Neutrophil (primary cell): ENCODE results near the gene OIP5.

Source experiments
- H3K27ac ChIP-seq: fragments of 200-600 bp; sonication (generic); 2 replicates; pipeline ENCODE4 v1.5.1; 2016; ENCODE audit warnings: mild to moderate bottlenecking, moderate library complexity
- H3K27me3 ChIP-seq: fragments of 200-600 bp; sonication (generic); 2 replicates; pipeline ENCODE4 v1.6.0; 2016; ENCODE audit warnings: mild to moderate bottlenecking
- H3K36me3 ChIP-seq: fragments of 200-600 bp; sonication (generic); 2 replicates; pipeline ENCODE4 v1.5.1; 2017
- H3K4me1 ChIP-seq, 2 experiments: fragments of 200-600 bp in 1 of 2; sonication (generic) in 1 of 2; 1 replicate in 1 of 2; 2 replicates in 1 of 2; pipeline versions ENCODE4 v1.5.1 to v1.6.1; 2013 to 2016; ENCODE audit warnings: low read depth in 1 of 2, low read length in 1 of 2, mild to moderate bottlenecking in 1 of 2, moderate library complexity in 1 of 2; ENCODE audit not compliant: control insufficient read depth in 1 of 2, insufficient read depth in 1 of 2
- H3K4me3 ChIP-seq, 2 experiments: fragments of 200-600 bp in 1 of 2; sonication (generic) in 1 of 2; 1 replicate in 1 of 2; 2 replicates in 1 of 2; pipeline ENCODE4 v1.5.1; 2013 to 2016; ENCODE audit warnings: low read depth in 1 of 2, low read length in 1 of 2, mild to moderate bottlenecking in 1 of 2, moderate library complexity in 1 of 2
- H3K9me3 ChIP-seq: fragments of 200-600 bp; sonication (generic); 2 replicates; pipeline ENCODE4 v1.5.1; 2016
- CTCF ChIP-seq: fragments of 200-600 bp; sonication (generic); IDR thresholded peaks from 2 replicates; pipeline ENCODE4 v1.5.1; 2016; ENCODE audit warnings: antibody characterized with exemption

Gene OIP5

DNA sequence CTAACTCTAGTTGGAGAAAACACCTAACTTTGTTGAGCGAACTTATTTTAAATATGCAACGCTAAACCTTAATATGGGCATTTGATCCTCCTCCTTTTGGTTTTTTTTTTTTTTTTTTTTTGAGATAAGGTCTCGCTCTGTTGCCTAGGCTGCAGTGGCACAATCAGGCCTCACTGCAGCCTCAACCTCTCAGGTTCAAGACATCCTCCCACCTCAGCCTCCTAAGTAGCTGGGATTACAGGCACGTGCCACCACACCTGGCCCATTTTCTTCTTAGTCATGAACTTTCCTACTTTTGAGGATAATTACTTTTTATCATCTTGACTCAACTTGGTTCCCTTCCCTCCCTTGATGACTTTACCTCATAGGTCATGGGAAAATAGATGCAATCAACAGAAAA lies 4.2 kb upstream of the OIP5 start:
- H3K27me3 ChIP-seq, result no peaks in the 10 kb centered on the region
- no peaks in the 10 kb centered on the region for H3K9me3 ChIP-seq
- H3K4me1 ChIP-seq, result peaks cover 32 to 33% of the 10 kb centered on the region in 2 experiments
- no peak overlapping the region for H3K4me3 ChIP-seq
- H3K27ac ChIP-seq, result no peak overlapping the region
- no peak for TF ChIP-seq CTCF
- no peaks in the 10 kb centered on the region for H3K36me3 ChIP-seq

- Histone ChIP-seq H3K27me3 (no peaks in the 10 kb centered on the region), H3K27ac (peak overlapping the region; percentile 76), H3K4me3 (no peak overlapping the region), H3K36me3 (no peaks in the 10 kb centered on the region), H3K4me1 (peaks cover 35% of the 10 kb centered on the region in 2 experiments), H3K9me3 (no peaks in the 10 kb centered on the region)
- TF ChIP-seq CTCF, result no peak
These were observed 2.1 kb upstream of the OIP5 start for GRCh38 chr15:41334293-41335120.

DNA sequence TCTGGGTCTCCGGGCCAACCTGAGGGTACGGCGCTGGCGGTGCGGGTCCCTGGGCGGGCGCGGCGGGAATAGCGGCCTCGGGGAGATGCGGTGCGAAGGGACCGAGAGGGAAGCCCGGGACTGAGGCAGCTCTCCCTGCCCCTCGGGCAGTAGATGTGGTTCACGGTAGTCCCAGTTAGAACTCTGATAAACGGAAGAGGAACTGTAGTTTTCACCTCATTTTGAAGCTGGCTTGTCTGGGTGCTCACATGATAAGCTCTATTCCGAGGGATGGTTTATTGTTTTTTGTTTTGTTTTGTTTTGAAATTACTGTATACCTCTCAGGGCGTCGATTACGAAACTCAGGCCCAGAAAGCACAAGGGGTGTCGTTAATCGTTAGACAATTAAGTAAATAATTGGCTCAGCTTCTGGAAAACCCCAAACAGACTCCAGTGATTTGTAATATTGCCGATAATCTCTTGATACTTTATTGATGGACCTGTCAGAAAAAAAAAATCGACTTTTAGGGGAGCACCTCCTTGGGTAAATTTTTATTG lies 703 bp upstream of the OIP5 start:
- no peaks in the 10 kb centered on the region for H3K36me3 ChIP-seq
- peak overlapping the region; percentile 76 for H3K27ac ChIP-seq
- peak overlapping the region; percentile 95 to 100 for H3K4me3 ChIP-seq
- no peaks in the 10 kb centered on the region for H3K27me3 ChIP-seq
- no peak for TF ChIP-seq CTCF
- H3K4me1 ChIP-seq, result peaks cover 33 to 35% of the 10 kb centered on the region in 2 experiments
- H3K9me3 ChIP-seq, result no peaks in the 10 kb centered on the region

DNA sequence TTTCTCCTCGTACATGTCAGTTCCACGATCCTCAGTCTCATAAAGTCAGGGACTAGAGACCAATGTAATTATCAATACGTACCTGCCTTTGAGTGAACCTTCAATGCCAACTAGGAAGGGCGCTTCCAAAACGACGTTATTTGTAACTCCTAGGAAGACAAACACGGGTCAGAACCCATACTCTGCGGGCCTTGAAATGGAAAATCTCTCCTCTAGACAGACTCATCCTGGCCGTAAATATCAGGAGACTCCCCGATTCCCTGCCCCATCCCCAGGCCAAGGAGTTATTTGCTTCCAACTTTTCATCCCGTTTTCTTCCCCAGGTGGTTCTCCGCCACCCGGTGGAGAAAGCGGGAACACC lies 578 bp downstream of the OIP5 start:
- TF ChIP-seq CTCF, result no peak
- no peaks in the 10 kb centered on the region for H3K9me3 ChIP-seq
- H3K4me1 ChIP-seq, result peaks cover 27 to 30% of the 10 kb centered on the region in 2 experiments
- H3K27ac ChIP-seq, result peak overlapping the region; percentile 76
- no peaks in the 10 kb centered on the region for H3K27me3 ChIP-seq
- H3K4me3 ChIP-seq, result peak overlapping the region; percentile 95 to 100
- H3K36me3 ChIP-seq, result no peaks in the 10 kb centered on the region

- TF ChIP-seq CTCF, result no peak
- no peak overlapping the region for H3K27ac ChIP-seq
- no peak overlapping the region for H3K4me3 ChIP-seq
These were observed 1.1 kb downstream of the OIP5 start for GRCh38 chr15:41331281-41331680.

More at GRCh38 chr15:41331281-41331680, 1.1 kb downstream of the OIP5 start:
- Histone ChIP-seq H3K4me1 (peaks cover 27 to 30% of the 10 kb centered on the region in 2 experiments), H3K36me3 (peaks cover 5% of the 10 kb centered on the region), H3K27me3 (no peaks in the 10 kb centered on the region), H3K9me3 (no peaks in the 10 kb centered on the region)
